K562 (cell line): Measurements from ENCODE around the gene MYL10. TPM values are rescaled to one million over a fixed set of nuclear protein-coding genes. Genes with fewer than 3 reads are reported as not detected.

Experiments
- ATAC-seq: fragments of 200-7000 bp; cut with Tn5 transposase; 3 replicates; pipeline ENCODE4 v1.9.1; 2020; ENCODE audit warnings: moderate library complexity
- BruUV-seq: library from RNA; stranded (reverse); fragments of 400-500 nt; replicated peaks from 2 replicates; lab custom pipeline; 2021; lab: Mats Ljungman, UMichigan
- CTCF ChIA-PET: fragments of 300-600 bp; formaldehyde crosslinking; extraction: SDS; loops from one replicate; lab custom pipeline; 2021; ENCODE audit warnings: low intra/inter-chr PET ratio; lab: Yijun Ruan, JAX
- POLR2A ChIA-PET: fragments of 300-600, 350-650 bp; sonication (Branson Sonifier 250); formaldehyde crosslinking; extraction: SDS; loops from one replicate; lab custom pipeline; 2021; ENCODE audit warnings: antibody characterized with exemption, inconsistent platforms; lab: Yijun Ruan, JAX
- DNase-seq, 4 experiments: peaks; one replicate each; pipeline versions ENCODE4 v3.0.0 to v3.0.0-alpha.2; 2011 to 2018; ENCODE audit warnings: low spot score in 3 of 4, mixed read lengths in 3 of 4; ENCODE audit errors: extremely low read depth in 1 of 4
- FAIRE-seq: peaks from 2 replicates; lab custom pipeline; 2011; peaks lifted over from hg19 to GRCh38; lab: Jason Lieb, UNC
- H2AFZ ChIP-seq: 2 replicates; pipeline ENCODE4 v1.6.0; 2011; ENCODE audit warnings: low read depth, low read length, control low read depth, inconsistent platforms
- H3K27ac ChIP-seq: fragments of 200-600 bp; 3 replicates; pipeline ENCODE4 v1.8.0; 2011; ENCODE audit warnings: low read depth, mild to moderate bottlenecking, control low read depth, inconsistent platforms, low read length, moderate library complexity, mixed read lengths; ENCODE audit errors: extremely low read depth
- H3K27me3 ChIP-seq, 2 experiments: fragments of 300-600 bp in 1 of 2; 2 replicates in 1 of 2; 3 replicates in 1 of 2; pipeline versions ENCODE4 v1.6.0 to v1.8.0; 2011; ENCODE audit warnings: inconsistent platforms in 2 of 2, low read length in 2 of 2, mild to moderate bottlenecking in 1 of 2, mixed read lengths in 1 of 2, moderate library complexity in 1 of 2; ENCODE audit not compliant: control insufficient read depth in 2 of 2, insufficient read depth in 2 of 2
- H3K36me3 ChIP-seq: fragments of 300-600 bp; 3 replicates; pipeline ENCODE4 v1.8.0; 2011; ENCODE audit warnings: mild to moderate bottlenecking, low read length, inconsistent platforms; ENCODE audit not compliant: control insufficient read depth, insufficient read depth
- H3K4me1 ChIP-seq, 2 experiments: fragments of 200-600 bp in 1 of 2; replicated peaks in 1 of 2; 2 replicates in 1 of 2; 3 replicates in 1 of 2; pipeline versions ENCODE4 v1.5.1 to v1.8.0; 2011; ENCODE audit warnings: inconsistent platforms in 2 of 2, low read length in 2 of 2, mild to moderate bottlenecking in 1 of 2, mixed read lengths in 1 of 2, moderate library complexity in 1 of 2; ENCODE audit not compliant: control insufficient read depth in 2 of 2, insufficient read depth in 2 of 2
- H3K4me2 ChIP-seq: 2 replicates; pipeline ENCODE4 v1.6.1; 2011; ENCODE audit warnings: low read length, control low read depth, inconsistent platforms, mixed read lengths; ENCODE audit not compliant: insufficient read depth
- H3K4me3 ChIP-seq: fragments of 200-600 bp; sonication (generic), shearing (Covaris generic); 2 replicates; pipeline ENCODE4 v1.5.1; 2016; ENCODE audit warnings: control low read depth, inconsistent platforms
- H3K79me2 ChIP-seq: fragments of 200-600 bp; 3 replicates; pipeline ENCODE4 v1.8.0; 2011; ENCODE audit warnings: low read length, inconsistent platforms; ENCODE audit not compliant: control insufficient read depth, insufficient read depth
- H3K9ac ChIP-seq, 2 experiments: 2 replicates each; pipeline versions ENCODE4 v1.6.0 to v1.6.1; 2011; ENCODE audit warnings: low read depth in 2 of 2, low read length in 2 of 2, control low read depth in 1 of 2, inconsistent platforms in 1 of 2, mild to moderate bottlenecking in 1 of 2, mixed read lengths in 1 of 2; ENCODE audit not compliant: insufficient read depth in 1 of 2
- H3K9me1 ChIP-seq: one replicate; pipeline ENCODE4 v1.6.0; 2011; ENCODE audit warnings: inconsistent platforms, mild to moderate bottlenecking, low read length, moderate library complexity; ENCODE audit not compliant: control insufficient read depth, insufficient read depth
- H3K9me3 ChIP-seq: replicated peaks from 2 replicates; pipeline ENCODE4 v1.5.1; 2011; ENCODE audit warnings: low read depth, low read length, inconsistent platforms; ENCODE audit not compliant: control insufficient read depth, insufficient read depth
- H4K20me1 ChIP-seq: replicated peaks from 2 replicates; pipeline ENCODE4 v1.6.1; 2011; ENCODE audit warnings: low read length, inconsistent platforms, mixed read lengths; ENCODE audit not compliant: control insufficient read depth, insufficient read depth
- CBFA2T3 ChIP-seq: fragments of 450-650 bp; IDR thresholded peaks from 2 replicates; pipeline ENCODE4 v1.6.1; 2017
- CREB3 ChIP-seq: fragments of 450-650 bp; conservative IDR thresholded peaks from 2 replicates; pipeline ENCODE4 v1.6.1; 2016; ENCODE audit warnings: missing genetic modification characterization, low read depth, mild to moderate bottlenecking, missing compliant biosample characterization, moderate library complexity
- CREBBP ChIP-seq: IDR thresholded peaks from one replicate; pipeline ENCODE4 v1.6.1; 2012; ENCODE audit warnings: low read depth, mild to moderate bottlenecking, control low read depth, inconsistent platforms, low read length
- KDM4B ChIP-seq, 2 experiments: fragments of 450-650 bp in 1 of 2; sonication (generic) in 1 of 2; IDR thresholded peaks; 2 replicates each; pipeline ENCODE4 v1.6.1; 2016 to 2017; ENCODE audit warnings: borderline replicate concordance in 2 of 2, antibody characterized with exemption in 1 of 2, low read depth in 1 of 2, mild to moderate bottlenecking in 1 of 2
- NEUROD1 ChIP-seq: fragments of 150-350 bp; IDR thresholded peaks from 2 replicates; pipeline ENCODE4 v1.6.1; 2014; ENCODE audit warnings: borderline replicate concordance, low read length, low read depth; ENCODE audit not compliant: partially characterized antibody
- NR0B1 ChIP-seq: fragments of 450-650 bp; IDR thresholded peaks from one replicate; pipeline ENCODE4 v1.6.1; 2018; ENCODE audit warnings: mild to moderate bottlenecking, moderate library complexity; ENCODE audit not compliant: partially characterized antibody
- RBM15 ChIP-seq: fragments of 200-400 bp; formaldehyde crosslinking; IDR thresholded peaks from 2 replicates; pipeline ENCODE4 v1.6.1; 2018; ENCODE audit warnings: mild to moderate bottlenecking, low read length, moderate library complexity; ENCODE audit not compliant: insufficient read depth
- YY1 ChIP-seq, 3 experiments: IDR thresholded peaks; 2 replicates each; pipeline ENCODE4 v1.6.1; 2011; ENCODE audit warnings: low read length in 2 of 3, mild to moderate bottlenecking in 2 of 3, moderate library complexity in 2 of 3, borderline replicate concordance in 1 of 3, control low read depth in 1 of 3, low read depth in 1 of 3; ENCODE audit not compliant: insufficient read depth in 3 of 3, insufficient replicate concordance in 2 of 3, control insufficient read depth in 1 of 3, insufficient read length in 1 of 3; ENCODE audit errors: extremely low read depth in 1 of 3
- in situ Hi-C: fragments of 300-500 bp; cut with MboI; formaldehyde crosslinking; loops from 4 replicates; pipeline ENCODE4 v1.15.0; 2018; ENCODE audit warnings: inconsistent platforms, mixed read lengths
- intact Hi-C: fragments of 100-400 bp; cut with micrococcal nuclease; formaldehyde crosslinking; loops from 2 replicates; pipeline ENCODE4 v1.14.2; 2022
- polyA plus RNA-seq, 8 experiments: library from polyadenylated mRNA; depleted of rRNA in 4 of 8; stranded (reverse) in 5 of 8; unstranded in 3 of 8; fragments of >200 nt; fragmentation: Nextera tagmentation in 2 of 8; fragmentation: Illumina TruSeq in 1 of 8; extraction: Ambion mirVana in 2 of 8; extraction: Trizol in 1 of 8; gene quantifications; 2 replicates each; pipeline versions ENCODE4 v1.2.1 to v1.2.3, GENCODE V29; 2011 to 2014; ENCODE audit warnings: inconsistent platforms in 1 of 8, missing spikeins in 1 of 8
- total RNA-seq, 7 experiments: library from RNA; depleted of rRNA in 6 of 7; stranded (reverse); fragments of >200 nt in 6 of 7; fragmentation: Illumina TruSeq in 2 of 7; extraction: Trizol in 2 of 7; gene quantifications; 2 replicates each; pipeline versions ENCODE4 v1.2.1 to v1.2.3, GENCODE V29; 2011 to 2021; ENCODE audit warnings: low replicate concordance in 1 of 7

Gene MYL10
- total and polyA plus RNA-seq, 9 of the 15 experiments (the other 6 are each of a cell fraction or from before 2014, with no cell fraction given) = not detected

DNA sequence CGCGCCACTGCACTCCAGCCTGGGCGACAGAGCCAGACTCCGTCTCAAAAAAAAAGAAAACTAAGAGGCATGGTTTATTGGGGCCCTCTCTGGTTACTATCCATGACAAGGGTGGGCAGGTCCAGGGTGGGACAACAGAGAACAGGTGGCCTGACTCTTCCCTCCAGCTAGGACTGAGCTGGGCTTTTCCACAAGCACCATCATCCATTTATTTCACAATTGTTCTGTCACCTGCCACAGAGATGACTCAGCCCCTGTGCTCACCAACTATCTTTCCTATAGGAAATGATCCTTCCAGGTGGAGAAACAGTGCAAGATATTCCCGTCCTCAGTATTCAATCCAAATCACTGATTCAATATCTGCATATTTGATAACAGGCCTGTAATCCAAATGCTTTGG is 44.9 kb upstream of the MYL10 start (continued):
- TF ChIP-seq NR0B1 (no peak), CREB3 (tag) (no peak), NEUROD1 (no peak), RBM15 (no peak), CBFA2T3 (no peak), KDM4B (IDR thresholded peaks at IDR 0.05; ENCODE audit: borderline replicate concordance in 2 of 2, low read depth in 1 of 2) (no peak)

GRCh38 chr7:101673315-101673714 is 44.2 kb upstream of the MYL10 start:
- FAIRE-seq (no peak), ATAC-seq (no peak), DNase-seq (no peak)
- no peaks in the 10 kb centered on the region for H3K9me3 ChIP-seq
- intact Hi-C loops = no loop called here
- no peaks in the 10 kb centered on the region for H3K79me2 ChIP-seq
- no peak overlapping the region for H3K4me2 ChIP-seq
- no peak overlapping the region for H2AFZ ChIP-seq
- H3K27me3 ChIP-seq = peaks cover 0 to 22% of the 10 kb centered on the region in 2 experiments; a peak in 2 of 5 replicates
- CTCF ChIA-PET = no interaction called here
- in situ Hi-C loops = no loop called here
- no peaks in the 10 kb centered on the region for H3K9me1 ChIP-seq
- POLR2A ChIA-PET = no interaction called here
- no peak overlapping the region for H3K4me3 ChIP-seq
- H4K20me1 ChIP-seq = no peaks in the 10 kb centered on the region; the same call in 1 of the 2 replicates
- no peak overlapping the region for H3K9ac ChIP-seq
- H3K27ac ChIP-seq = no peak overlapping the region
- no peaks in the 10 kb centered on the region for H3K36me3 ChIP-seq
- H3K4me1 ChIP-seq = peaks cover 0 to 11% of the 10 kb centered on the region in 2 experiments; a peak in 1 of 5 replicates
- TF ChIP-seq YY1 (IDR thresholded peaks at IDR 0.05; ENCODE audit: borderline replicate concordance in 1 of 3, control insufficient read depth in 1 of 3, extremely low read depth in 1 of 3, insufficient read depth in 3 of 3, insufficient read length in 1 of 3, insufficient replicate concordance in 2 of 3, low read depth in 1 of 3, low read length in 2 of 3) (peak in 2 of 3 experiments; percentile 27 to 82), CREBBP (no peak)
- BruUV-seq = no TSS peak
